ENCODE measurements around the gene PSME1.

PSME1 gene

DNA sequence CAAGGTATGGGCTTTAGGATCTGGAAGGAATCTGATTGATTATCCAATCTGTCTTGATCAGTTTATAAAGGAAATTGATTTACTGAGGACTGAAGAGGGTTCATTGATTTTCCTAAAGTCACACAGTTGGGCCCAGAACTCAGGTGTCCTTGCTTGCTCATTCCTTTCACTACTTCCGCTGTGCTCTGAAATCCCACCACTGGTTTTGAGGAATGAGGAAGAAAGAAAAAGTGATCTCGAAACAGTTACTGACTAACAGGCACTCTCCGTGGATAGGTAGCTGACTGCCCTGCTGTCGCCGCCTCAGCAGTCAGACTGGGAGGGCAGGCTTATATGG is 5.6 kb upstream of the PSME1 start, which contains the start of gene FITM1:
TSS of gene FITM1 (plus strand) at position 280 of the 337 bp plus-strand sequence. CDS start 905 bp downstream, outside the sequence.
- DNase-seq (ENCODE audit: low spot score): no peak

DNA sequence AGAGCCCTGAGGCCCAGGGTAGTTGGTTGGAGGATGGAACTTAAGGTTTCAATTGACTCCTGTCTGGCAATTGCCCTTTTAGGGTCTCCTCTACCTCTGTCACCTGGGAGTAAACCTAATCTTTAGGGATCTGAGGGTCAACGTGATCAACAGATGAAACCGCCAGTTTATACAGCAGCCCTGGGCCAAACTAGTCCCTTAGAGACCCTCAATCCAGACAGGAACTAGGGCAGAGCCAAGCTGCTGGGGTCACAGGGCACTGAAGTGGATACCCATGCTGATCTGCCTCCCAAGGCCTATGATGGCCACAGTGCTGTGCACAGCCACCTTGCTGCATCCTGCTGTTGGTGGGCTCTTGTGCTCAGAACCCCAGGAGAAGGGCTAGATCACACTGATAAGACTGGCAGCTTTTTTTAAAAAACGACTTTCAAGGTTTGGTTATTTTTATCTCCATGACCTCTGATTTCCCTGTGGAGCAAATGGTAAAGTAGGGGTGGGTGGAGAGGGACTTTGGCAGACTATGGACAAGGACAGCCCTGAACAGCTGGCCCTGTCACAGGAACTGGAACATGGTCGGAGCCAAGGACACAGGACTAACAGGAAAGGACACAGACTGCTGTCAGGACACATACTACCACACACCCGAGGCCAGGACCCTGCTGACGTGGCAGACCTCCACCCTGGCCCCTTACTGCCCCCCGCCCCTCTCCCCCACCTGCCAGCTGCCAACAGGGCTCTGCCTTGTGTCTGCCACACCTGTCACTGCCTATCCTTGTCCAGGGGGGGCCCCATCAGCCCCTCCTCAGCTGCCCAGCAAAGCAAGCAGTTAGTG is 5.1 kb upstream of the PSME1 start:
- DNase-seq (ENCODE audit: low spot score): no peak

DNA sequence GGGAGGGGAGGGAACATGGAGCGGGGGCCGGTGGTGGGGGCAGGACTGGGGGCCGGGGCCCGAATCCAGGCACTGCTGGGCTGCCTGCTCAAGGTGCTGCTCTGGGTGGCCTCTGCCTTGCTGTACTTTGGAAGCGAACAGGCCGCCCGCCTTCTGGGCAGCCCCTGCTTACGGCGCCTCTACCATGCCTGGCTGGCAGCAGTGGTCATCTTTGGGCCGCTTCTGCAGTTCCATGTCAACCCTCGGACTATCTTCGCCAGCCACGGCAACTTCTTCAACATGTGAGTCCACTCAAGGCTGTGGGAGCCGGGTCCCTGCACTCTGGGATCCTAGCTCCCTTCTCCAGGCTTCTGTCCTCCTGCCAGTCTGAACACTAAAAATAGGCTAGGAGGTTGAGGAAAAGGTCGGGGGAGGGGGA is 4.4 kb upstream of the PSME1 start:
- DNase-seq (ENCODE audit: low spot score): no peak

DNA sequence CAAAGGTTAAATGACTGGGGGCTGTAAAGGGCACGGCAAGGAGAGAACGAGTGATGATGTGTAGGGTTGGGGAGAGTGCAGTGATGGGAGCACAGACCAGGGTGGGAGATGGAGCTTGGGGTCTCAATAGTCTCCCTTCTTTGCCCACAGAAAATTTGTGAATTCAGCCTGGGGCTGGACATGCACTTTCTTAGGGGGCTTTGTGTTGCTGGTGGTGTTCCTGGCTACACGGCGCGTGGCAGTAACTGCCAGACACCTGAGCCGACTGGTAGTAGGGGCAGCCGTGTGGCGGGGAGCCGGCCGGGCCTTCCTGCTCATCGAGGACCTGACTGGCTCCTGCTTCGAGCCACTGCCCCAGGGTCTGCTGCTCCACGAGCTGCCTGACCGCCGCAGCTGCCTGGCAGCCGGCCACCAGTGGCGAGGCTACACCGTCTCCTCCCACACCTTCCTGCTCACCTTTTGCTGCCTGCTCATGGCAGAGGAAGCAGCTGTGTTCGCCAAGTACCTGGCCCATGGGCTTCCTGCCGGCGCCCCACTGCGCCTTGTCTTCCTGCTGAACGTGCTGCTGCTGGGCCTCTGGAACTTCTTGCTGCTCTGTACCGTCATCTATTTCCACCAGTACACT is 3.8 kb upstream of the PSME1 start:
- DNase-seq (ENCODE audit: low spot score): no peak

DNA sequence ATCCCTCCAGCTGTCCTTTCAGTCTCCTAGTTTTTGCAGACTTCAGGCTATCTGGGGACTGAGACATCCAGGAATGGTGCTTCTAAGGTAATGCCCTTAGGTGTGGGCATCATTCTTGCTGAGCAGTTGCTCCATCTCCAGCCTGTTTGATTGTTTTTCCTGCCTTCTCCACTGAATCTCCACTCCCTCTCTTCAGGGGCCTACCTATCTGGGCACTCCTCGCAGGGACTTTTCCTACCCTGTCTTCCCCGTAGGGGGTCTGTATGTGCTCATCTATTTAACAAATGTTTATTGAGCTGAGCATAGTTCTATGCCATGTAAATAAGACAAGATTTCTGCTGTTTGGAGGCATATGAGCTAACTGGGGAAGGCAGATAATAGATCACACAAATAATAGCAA is 3.0 kb upstream of the PSME1 start:
- DNase-seq (ENCODE audit: low spot score): no peak

DNA sequence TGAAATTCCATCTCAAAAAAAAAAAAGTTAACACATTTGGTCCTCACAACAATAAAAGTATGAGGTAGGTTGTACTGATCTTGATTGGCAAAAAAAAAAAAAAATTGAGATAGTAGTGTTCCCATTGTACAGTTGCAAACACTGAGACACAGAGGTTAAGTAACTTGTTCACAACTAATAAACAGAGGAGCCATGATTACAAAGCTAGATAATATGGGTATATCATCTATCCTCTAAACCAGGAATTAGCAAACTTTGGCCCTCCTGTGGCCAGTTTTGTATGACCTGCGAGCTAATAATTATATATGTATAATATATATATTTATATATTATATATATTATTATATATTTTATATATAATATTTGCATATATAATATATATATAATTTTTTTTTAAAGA is 2.3 kb upstream of the PSME1 start:
- DNase-seq (ENCODE audit: low spot score): no peak

DNA sequence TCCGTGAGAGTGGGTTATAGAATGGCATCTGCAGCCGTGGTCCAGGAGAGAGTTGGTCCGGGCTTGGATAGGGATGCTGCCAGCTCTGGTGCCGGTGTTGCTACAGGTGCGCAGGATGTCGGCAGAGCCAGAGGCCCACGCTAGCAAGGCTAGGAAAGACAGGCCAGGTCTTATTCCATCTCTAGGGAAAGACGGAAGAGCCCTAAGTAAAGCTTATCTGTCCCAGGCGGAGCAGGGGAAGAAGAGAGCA is 485 bp upstream of the PSME1 start:
- DNase-seq (ENCODE audit: low spot score): no peak

DNA sequence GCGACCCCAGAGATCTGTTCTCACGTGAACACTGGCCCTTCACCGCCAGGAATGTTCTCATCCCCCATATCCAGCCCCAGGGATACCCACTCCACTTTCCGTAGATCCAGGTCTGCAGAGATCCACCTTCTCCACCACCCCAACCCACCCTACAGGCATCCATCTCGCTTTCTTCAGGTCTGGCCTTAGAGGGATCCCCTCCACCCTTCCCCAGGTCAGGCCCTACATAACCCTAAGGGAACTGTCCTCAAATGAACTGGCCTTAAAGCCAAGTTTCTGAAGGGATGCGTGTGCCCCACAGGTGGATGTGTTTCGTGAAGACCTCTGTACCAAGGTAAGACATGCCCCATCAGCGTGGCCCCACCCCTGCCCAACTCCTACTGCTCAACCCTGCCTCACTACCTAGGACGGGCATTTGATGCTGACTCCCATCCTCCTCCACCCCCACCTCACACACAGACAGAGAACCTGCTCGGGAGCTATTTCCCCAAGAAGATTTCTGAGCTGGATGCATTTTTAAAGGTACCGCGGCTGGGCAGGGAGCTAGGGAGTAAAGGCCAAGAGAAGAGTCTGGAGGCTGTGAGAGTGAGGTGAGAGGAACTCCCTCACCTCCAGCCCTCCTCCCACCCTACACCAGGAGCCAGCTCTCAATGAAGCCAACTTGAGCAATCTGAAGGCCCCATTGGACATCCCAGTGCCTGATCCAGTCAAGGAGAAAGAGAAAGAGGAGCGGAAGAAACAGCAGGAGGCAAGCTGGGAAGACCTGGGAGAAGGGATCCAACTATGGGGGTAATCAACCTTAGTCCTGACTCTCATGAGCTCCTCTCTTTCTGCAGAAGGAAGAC is 912 bp downstream of the PSME1 start:
- no peak for DNase-seq (ENCODE audit: low spot score)

DNA sequence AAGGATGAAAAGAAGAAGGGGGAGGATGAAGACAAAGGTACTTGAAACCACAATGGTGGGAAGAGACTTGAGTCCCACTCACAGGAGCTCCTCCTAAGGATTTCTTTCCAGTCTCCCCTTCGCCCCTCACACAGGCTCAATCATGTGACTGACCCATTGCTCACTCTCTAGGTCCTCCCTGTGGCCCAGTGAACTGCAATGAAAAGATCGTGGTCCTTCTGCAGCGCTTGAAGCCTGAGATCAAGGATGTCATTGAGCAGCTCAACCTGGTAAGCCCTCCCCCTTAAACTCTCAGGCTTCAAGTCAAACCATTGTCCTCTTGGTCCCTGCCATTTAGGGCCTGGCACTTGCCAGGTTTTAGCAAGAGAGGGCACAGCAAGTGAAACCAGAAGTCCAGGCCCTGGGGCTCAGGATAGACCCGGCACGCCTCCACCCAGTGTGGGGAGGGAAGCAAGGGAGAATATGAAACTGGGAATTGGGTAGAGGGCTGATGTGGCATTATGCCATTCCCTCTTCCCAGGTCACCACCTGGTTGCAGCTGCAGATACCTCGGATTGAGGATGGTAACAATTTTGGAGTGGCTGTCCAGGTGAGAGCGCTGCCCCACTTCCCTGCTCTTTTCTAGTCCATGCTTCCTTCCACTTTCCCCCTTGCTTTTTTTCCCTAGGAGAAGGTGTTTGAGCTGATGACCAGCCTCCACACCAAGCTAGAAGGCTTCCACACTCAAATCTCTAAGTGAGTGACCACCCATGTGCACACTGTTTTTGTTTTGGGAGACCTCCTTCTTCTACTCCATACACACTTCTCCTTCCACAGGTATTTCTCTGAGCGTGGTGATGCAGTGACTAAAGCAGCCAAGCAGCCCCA is 1.8 kb downstream of the PSME1 start:
- no peak for DNase-seq (ENCODE audit: low spot score)

DNA sequence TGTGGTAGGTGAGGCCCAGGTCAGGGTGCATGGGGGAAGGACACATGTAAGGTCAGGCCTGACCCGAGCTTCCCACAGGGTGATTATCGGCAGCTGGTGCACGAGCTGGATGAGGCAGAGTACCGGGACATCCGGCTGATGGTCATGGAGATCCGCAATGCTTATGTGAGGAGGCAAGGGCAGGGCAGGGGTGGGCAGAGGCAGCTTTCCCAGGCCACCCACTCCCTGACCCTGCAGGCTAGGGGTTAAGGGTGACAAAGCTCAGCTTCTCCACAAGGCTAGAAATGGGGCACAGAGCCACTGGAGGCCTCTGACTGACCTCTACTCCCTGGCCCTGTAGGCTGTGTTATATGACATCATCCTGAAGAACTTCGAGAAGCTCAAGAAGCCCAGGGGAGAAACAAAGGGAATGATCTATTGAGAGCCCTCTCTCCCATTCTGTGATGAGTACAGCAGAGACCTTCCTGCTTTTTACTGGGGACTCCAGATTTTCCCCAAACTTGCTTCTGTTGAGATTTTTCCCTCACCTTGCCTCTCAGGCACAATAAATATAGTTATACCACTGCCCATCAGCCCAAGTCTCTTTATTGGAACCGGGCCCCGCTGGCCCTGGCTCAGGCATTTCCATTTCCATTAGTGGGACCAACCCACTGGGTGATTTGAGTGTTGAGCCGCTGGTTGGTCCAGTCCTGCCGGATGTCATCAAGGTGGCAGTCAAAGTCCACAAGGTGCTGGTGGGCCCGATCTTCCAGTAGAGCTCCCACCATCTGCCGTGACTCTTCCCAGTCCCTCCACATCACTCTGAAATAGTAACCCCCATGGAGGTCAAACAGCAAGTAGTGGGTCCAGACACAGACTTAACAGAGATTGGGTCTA is 2.6 kb downstream of the PSME1 start:
- no peak for DNase-seq (ENCODE audit: low spot score)

DNA sequence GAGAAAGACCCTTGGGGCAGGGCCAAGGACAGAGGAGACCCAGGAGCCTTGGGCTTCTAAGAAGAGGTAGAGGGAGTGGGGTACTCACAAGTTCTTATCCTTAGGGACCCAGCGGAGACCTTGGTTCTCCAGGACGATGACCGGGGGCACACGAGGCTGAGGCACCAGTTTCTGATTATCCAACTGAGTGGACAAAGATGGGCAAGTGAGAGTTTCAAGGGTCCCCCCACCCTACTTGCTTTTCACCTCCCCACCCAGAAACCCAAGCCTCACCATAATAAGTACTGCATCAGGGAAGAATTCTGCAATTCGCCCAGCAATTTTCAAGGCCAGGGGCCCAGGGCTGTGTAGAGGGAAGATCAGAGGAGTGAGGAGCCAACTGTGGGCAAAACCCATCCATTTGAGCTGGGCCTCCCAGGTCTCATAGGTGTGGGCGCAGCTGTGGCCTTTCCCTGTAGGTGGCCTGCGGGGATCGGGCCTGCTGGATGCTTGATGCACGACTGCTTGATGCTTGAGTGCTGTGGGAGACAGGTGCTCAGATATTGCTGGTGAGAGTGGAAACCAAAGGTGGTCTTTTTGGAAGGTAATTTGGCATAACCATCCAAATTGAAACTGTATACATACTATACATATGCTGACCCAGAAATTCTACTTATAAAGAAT is 3.4 kb downstream of the PSME1 start:
- no peak for DNase-seq (ENCODE audit: low spot score)

DNA sequence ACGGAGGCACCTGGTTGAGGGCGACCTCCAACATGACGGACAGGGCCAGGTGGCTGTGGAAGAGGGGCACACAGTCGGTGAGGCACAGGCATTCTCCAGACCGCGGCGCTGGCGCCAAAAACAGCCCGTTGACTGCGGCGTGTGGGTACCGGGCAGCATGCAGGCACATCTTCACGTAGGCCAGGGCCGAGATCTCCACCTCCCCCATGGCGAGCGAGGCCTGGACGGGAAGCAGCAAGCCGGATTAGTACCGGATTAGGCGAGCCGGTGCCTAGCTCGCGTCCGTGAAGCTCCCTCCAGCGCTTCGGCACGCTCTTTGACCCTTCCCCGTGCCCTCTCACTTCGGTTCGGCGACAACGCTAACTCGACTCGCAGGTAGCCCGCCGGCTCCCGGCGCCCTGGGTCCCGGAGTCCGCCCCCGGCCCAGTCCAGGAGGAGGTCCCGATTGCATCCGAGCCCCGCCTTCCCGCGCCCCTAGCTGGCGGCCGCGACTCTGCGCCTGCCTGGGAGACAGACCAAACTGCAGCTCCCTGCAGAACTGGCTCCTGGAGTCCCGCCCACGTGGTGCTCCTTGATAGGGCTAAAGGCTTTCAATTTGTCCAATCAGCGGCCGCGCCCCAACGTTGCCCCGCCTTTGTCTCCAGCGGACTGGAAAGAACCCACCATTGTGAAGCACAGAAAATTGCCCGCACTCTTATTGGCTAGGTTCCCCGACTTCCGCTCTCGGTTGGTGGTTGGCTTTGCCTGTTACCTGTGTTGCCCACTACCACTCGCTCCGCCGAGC is 5.3 kb downstream of the PSME1 start, which contains the start of gene EMC9:
TSS of gene EMC9 (minus strand) at position 495 of the 784 bp plus-strand sequence. CDS start at position 208, 287 bp downstream.
- peak; percentile 99 for DNase-seq (ENCODE audit: low spot score)

DNA sequence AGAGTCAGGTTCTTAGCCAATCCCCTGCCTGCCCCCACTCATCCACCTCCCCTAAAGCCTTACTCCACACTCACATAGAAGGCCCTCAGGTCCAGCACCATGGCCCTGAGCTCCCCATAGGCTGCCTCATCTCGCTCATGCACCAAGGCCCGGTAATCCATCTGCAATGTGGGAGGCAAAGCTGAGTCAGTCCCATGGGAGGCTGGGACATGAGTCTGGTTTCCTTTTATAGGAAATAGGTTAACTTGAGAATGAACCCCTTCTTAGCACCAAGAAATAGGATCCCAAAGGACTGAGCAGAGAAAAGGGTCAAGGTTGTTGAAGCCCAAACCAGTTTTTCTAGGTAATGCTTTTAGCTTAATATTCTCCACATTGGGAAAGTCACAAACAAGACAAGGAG is 7.5 kb downstream of the PSME1 start:
- no peak for DNase-seq (ENCODE audit: low spot score)

DNA sequence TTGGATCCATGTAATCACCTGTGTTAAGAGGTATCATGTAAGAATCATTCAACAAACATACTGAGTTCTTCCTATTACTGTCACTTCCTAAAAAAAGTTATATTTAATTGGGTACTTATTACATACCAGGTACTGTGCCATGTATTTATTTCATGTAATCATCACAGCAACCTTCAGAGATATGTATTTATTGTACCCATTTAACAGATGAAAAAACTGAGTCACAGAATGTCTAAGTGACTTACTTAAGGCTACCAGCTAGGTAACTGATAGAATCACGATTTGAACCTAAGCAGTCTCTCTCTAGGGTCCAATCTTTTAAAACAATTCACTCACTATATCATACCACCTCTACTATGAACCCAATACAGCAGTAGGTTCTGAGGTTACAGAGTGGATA is 8.5 kb downstream of the PSME1 start:
- no peak for DNase-seq (ENCODE audit: low spot score)

DNA sequence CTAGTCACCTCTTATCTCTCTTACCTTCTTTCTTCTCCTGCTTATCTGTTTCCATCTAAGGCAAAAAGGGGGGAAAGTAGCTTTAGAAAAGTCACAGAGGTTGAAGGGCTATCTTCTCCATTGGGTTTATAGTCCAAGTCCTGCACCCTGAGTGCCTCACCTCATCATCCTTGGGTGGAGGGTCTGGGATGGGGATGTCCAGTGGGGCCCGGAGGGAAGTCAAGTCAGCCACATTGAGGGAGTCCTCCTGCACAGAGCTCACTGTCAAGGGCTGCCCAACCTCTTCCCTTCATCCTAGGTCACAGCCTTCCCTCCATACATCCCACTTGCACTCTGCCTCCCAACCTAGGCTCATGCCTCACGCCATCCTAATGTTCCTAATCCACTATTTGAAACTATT is 9.2 kb downstream of the PSME1 start:
- DNase-seq (ENCODE audit: low spot score): no peak

DNA sequence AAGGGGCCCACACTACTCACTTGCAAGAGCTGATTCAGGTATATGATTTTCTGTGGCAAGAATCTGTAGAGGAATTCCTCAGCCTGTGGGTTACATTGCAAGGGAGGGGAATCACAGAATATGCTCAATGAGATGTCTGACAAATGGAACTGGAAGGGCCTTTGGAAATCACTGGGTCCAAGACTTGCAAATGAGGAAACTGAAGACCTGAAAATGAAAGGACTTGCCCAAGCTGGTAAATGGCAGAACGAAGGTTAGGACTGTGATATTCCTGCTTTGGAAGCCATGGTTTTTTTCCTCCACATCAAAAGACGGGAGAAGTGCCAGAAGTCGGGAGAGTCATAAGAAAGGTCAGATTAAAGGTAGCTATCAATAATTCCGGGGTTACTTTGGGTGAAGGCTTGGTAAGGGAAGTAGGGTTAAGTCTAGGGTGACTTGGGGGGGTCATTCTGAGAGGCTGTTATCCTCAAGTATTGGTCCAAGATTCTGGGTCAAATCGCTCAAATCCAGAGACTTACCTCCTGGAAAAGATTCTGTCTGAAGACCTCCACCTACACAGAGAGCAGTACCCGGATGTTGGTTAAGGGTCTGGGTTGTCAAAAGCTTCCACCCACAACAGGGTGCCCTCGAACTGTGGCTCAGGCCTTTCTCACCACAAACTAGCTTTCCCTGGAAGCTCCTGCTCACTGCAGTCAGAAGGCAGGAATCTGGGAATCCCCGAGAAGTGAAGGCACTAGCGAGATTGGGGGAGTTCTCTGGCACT is 9.9 kb downstream of the PSME1 start:
- no peak for DNase-seq (ENCODE audit: low spot score)

DNA sequence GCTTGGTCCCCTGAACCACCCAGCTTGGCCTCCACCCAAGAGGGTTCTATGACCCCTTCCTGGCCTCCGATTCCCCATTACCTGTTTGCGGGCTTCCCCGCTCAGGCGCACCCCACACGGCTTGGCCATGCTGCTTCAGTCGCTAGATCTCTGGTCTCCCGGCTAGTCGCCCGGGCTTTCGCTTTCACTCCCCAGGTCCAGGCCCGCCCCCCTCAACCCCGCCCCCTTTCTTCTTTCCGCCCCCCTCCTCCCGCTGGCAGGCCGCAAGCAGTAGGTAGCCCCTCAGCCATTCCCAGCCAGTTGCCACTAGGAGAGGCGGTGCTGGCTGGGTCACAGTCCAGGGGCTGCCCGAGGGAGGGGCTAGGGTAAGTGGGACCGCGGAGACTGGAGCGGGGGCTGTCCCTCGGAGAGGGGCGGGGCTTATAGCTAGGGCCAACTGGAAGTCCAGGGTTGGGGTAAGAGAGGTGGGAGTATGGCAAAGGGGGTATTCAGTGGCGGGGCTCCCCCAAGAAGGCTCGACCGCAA is 10.5 kb downstream of the PSME1 start, which contains the start of gene PSME2:
TSS of gene PSME2 (minus strand) at position 158 of the 525 bp plus-strand sequence. CDS start at position 129, 29 bp downstream.
- peak; percentile 94 for DNase-seq (ENCODE audit: low spot score)

DNA sequence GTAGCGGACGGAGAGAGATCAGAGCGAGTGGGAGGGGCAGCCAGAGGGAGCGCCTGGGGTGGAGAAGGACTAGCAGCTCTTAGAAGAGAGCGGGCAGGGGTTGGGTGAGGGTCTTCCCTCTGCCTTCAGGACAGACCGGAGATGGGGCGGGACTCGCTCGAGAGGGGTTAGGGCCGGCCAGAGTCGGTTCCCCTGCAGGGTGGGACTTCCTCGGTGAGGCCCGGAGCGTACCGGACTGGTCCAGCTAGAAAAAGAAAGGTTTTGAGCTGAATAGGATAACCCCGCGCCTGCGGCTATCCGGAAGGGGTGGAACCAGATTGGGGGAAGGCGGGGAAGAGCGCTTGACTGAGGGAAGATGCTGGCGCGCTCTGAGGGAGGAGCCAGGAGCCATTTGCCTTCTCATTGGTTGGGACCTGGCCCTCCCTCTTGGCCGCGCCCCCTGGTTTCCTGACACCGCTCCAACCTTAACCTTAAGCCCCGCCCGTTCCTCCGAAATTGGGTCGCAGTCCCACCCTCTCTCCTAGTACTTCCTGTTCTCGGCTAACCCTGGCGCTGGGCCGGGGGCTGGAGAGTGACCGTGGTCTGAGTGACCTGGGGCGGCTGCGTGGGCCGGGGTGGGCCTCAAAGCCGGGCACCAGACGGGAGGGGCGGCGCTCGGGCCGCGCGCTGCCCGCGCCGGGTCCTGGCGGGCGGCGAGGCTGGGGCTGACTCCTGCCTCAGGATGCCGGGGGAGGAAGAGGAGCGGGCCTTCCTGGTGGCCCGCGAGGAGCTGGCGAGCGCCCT is 11.2 kb downstream of the PSME1 start, which contains the start of gene RNF31:
TSS of gene RNF31 (plus strand) at position 521 of the 783 bp plus-strand sequence. CDS start at position 722, 201 bp downstream.
- peak; percentile 99 for DNase-seq (ENCODE audit: low spot score)

All from kidney capillary endothelial cell (primary cell).